ENCODE measurements around the gene VEPH1. TPM values are rescaled to one million over a fixed set of nuclear protein-coding genes. Genes with fewer than 3 reads are reported as not detected.
A peak's percentile ranks its signal among the peaks of the same experiment; 100 is the strongest.

The VEPH1 gene
- total RNA-seq, 1 experiment from 2014 or later: 7.7 TPM

GRCh38 chr3:157442729-157443128, 60.5 kb downstream of the VEPH1 start:
- Histone ChIP-seq H3K79me1 (ENCODE audit: insufficient read depth, low read depth, low read length, poor library complexity, severe bottlenecking) (no peaks in the 10 kb centered on the region), H3T11ph (ENCODE audit: low read length) (no peak overlapping the region), H2BK5ac (ENCODE audit: insufficient read length, low read length) (no peak overlapping the region), H2BK120ac (ENCODE audit: low read depth, low read length, poor library complexity, severe bottlenecking) (no peak overlapping the region), H3K27ac (ENCODE audit: insufficient read length, low read depth, low read length) (no peak overlapping the region), H3K27me3 (ENCODE audit: insufficient read depth, low read length) (no peaks in the 10 kb centered on the region), H4K5ac (ENCODE audit: insufficient read length, low read depth, low read length) (no peak overlapping the region), H3K79me2 (ENCODE audit: insufficient read depth, low read length) (no peaks in the 10 kb centered on the region), H4K20me1 (ENCODE audit: control insufficient read depth, insufficient read depth, insufficient read length) (no peaks in the 10 kb centered on the region), H3K4me1 (ENCODE audit: insufficient read depth, low read length) (no peaks in the 10 kb centered on the region), H2BK15ac (ENCODE audit: low read depth, low read length) (no peak overlapping the region), H3K9me3 (ENCODE audit: control insufficient read depth, low read depth, low read length) (no peaks in the 10 kb centered on the region), H3K4ac (ENCODE audit: low read depth, low read length) (no peak overlapping the region), H4K8ac (replicated peaks; ENCODE audit: insufficient read length, low read depth, low read length) (no peak overlapping the region), H3K23ac (ENCODE audit: insufficient read length, low read depth, low read length) (no peak overlapping the region), H3K9ac (ENCODE audit: extremely low read depth, insufficient read length, low read length) (no peak overlapping the region), H2AFZ (ENCODE audit: low read length) (no peak overlapping the region), H2AK5ac (ENCODE audit: insufficient read length, low read length) (no peak overlapping the region), H3K4me2 (ENCODE audit: insufficient read depth, insufficient read length, low read length) (no peak overlapping the region), H3K14ac (ENCODE audit: insufficient read depth, low read length) (no peak overlapping the region), H3K56ac (ENCODE audit: insufficient read length, low read depth, low read length) (no peak overlapping the region), H2BK20ac (ENCODE audit: low read depth, low read length, poor library complexity, severe bottlenecking) (no peak overlapping the region), H4K91ac (ENCODE audit: insufficient read length, low read depth, low read length) (no peak overlapping the region), H3K18ac (ENCODE audit: insufficient read length, low read depth, low read length) (no peak overlapping the region), H3K23me2 (ENCODE audit: insufficient read length, low read depth, low read length, poor library complexity, severe bottlenecking) (peaks cover 8% of the 10 kb centered on the region), H2BK12ac (ENCODE audit: insufficient read length, low read depth, low read length) (no peak overlapping the region)
- no CpG with 5 or more reads among the region's 2 CpGs for WGBS (ENCODE audit: extremely low coverage, insufficient read length, low lambda C conversion rate)
- H3K4me1 Mint-ChIP-seq: peaks cover 6 to 9% of the 10 kb centered on the region in 2 experiments; a peak in 2 of 4 replicates
- H3K9me3 Mint-ChIP-seq: no peaks in the 10 kb centered on the region
- no peak for TF ChIP-seq CTCF (conservative IDR thresholded peaks at IDR 0.05)
- H3K36me3 Mint-ChIP-seq (ENCODE audit: insufficient read depth in 1 of 3, low read depth in 3 of 3): no peaks in the 10 kb centered on the region
- no peak overlapping the region for H3K4me3 Mint-ChIP-seq
- H3K27me3 Mint-ChIP-seq (ENCODE audit: low read depth): peaks cover 17% of the 10 kb centered on the region
- H3K27ac Mint-ChIP-seq: 0 out of 7 replicates have a peak overlapping the region, but pooled peaks of 1 of the 3 experiments have one; percentile 13
- no peak for DNase-seq
